ENCODE results near the gene NKIRAS1. TPM values are rescaled to one million over a fixed set of nuclear protein-coding genes. Genes with fewer than 3 reads are reported as not detected.

NKIRAS1 gene
- total RNA-seq, 1 experiment from 2014 or later = 7.3 TPM

DNA sequence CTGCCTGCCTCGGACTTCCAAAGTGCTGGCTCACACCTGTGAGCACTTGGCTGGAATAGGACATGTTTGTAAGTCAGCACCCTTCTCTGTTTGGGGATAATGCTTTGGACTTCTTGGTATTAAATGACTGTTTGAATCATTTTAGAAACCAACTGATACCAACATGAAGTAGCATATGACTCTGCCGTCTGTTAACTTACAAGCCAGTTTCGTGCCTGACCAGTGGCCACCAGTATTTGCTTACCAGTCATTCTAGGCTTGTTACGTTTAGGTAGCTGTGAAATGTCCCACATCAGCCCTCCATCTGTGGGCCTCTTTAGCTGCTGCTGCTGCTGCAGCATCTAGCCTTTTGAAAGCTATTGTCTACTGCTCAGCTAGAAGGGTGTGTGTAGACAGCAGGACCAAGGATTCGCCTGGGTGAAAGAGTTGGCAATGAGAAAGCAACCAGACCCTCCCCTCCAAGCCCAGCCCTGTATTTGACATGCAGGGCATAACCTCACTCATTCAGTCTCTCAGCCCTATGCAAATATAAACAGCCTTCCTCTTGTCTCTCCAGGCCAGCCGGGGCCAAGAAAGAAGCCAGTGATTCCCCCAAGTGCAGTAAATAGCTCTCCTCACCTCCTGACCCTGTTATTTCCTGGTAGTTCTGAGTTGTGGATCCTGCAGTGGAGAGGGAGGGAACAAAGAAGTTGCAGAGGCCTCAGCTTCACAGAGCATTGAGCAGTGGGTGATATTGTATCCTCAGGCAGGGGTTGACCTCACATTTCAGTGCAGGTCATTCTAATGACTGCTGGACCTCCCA lies 51.0 kb downstream of the NKIRAS1 start:
- peak overlapping the region; percentile 88 for H3K27ac Mint-ChIP-seq
- no peak for TF ChIP-seq JAZF1 (CRISPR knock-in tag; IDR thresholded peaks at IDR 0.05)
- TF ChIP-seq, protein P1, sequence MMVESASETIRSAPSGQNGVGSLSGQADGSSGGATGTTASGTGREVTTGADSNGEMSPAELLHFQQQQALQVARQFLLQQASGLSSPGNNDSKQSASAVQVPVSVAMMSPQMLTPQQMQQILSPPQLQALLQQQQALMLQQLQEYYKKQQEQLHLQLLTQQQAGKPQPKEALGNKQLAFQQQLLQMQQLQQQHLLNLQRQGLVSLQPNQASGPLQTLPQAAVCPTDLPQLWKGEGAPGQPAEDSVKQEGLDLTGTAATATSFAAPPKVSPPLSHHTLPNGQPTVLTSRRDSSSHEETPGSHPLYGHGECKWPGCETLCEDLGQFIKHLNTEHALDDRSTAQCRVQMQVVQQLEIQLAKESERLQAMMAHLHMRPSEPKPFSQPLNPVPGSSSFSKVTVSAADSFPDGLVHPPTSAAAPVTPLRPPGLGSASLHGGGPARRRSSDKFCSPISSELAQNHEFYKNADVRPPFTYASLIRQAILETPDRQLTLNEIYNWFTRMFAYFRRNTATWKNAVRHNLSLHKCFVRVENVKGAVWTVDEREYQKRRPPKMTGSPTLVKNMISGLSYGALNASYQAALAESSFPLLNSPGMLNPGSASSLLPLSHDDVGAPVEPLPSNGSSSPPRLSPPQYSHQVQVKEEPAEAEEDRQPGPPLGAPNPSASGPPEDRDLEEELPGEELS (CRISPR knock-in tag; IDR thresholded peaks at IDR 0.05) = 0 out of 2 replicates have a peak, but pooled peaks have one; percentile 49
- no peaks in the 10 kb centered on the region; the same call in 1 of the 2 replicates for H3K9me3 Mint-ChIP-seq
- DNase-seq (ENCODE audit: low spot score) = peak; percentile 34
- H3K4me3 Mint-ChIP-seq = no peak overlapping the region
- peak; percentile 92 for ATAC-seq
- H3K27me3 Mint-ChIP-seq (ENCODE audit: low read depth) = no peaks in the 10 kb centered on the region
- peaks cover 43% of the 10 kb centered on the region for H3K4me1 Mint-ChIP-seq
- ChIA-PET CTCF (interaction anchor here (0.8 to 3.0 kb wide), 7 partner anchors 8 to 277 kb away, joined by 3 to 17 read pairs (median 4); no protein-coding TSS in a partner anchor), POLR2A (interaction anchor here (0.6 to 1.0 kb wide), 4 partner anchors 32 to 63 kb away, joined by 3 to 9 read pairs (median 4); partner anchors contain the start of genes NKIRAS1 and RPL15)
- H3K36me3 Mint-ChIP-seq = peaks cover 10% of the 10 kb centered on the region

DNA sequence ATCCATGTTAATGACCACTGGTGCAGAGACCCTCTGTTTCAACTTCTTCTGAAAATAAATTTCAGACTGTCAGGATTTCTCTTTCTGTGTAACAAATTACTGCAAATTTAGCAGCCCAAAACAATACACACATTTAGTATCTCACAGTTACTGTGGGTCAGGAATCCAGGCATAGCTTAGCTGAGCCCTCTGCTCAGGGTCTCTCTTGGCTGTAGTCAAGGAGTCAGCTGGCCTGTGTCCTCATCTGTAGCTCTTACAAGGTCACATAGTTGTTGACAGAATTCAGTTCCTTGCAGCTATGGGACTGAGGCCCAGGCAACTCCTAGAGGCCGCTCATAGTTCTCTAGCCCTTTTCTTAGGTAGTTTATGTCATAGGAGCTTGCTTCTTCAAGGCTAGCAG lies 51.9 kb downstream of the NKIRAS1 start:
- Mint-ChIP-seq H3K4me3 (no peak overlapping the region), H3K27ac (peak overlapping the region; percentile 88), H3K9me3 (no peaks in the 10 kb centered on the region; the same call in 1 of the 2 replicates), H3K27me3 (ENCODE audit: low read depth) (no peaks in the 10 kb centered on the region), H3K4me1 (peaks cover 47% of the 10 kb centered on the region), H3K36me3 (peaks cover 6% of the 10 kb centered on the region)
- no peak for ATAC-seq
- CTCF ChIA-PET = interaction anchor here (3.0 kb wide), 1 partner anchor 30 kb away, joined by 17 read pairs; no protein-coding TSS in a partner anchor
- POLR2A ChIA-PET = no interaction called here
- DNase-seq (ENCODE audit: low spot score) = no peak
- TF ChIP-seq ELF4 (CRISPR knock-in tag; IDR thresholded peaks at IDR 0.05; ENCODE audit: low read depth) = no peak
- TF ChIP-seq CREB1 (CRISPR knock-in tag; IDR thresholded peaks at IDR 0.05) = no peak
- TF ChIP-seq JUN (CRISPR knock-in tag; IDR thresholded peaks at IDR 0.05) = no peak
- no peak for TF ChIP-seq MYBL2 (CRISPR knock-in tag; IDR thresholded peaks at IDR 0.05)
- no peak for TF ChIP-seq HMGA2 (CRISPR knock-in tag; IDR thresholded peaks at IDR 0.05)
- TF ChIP-seq, protein P2, sequence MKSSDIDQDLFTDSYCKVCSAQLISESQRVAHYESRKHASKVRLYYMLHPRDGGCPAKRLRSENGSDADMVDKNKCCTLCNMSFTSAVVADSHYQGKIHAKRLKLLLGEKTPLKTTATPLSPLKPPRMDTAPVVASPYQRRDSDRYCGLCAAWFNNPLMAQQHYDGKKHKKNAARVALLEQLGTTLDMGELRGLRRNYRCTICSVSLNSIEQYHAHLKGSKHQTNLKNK (CRISPR knock-in tag; IDR thresholded peaks at IDR 0.05) = no peak

DNA sequence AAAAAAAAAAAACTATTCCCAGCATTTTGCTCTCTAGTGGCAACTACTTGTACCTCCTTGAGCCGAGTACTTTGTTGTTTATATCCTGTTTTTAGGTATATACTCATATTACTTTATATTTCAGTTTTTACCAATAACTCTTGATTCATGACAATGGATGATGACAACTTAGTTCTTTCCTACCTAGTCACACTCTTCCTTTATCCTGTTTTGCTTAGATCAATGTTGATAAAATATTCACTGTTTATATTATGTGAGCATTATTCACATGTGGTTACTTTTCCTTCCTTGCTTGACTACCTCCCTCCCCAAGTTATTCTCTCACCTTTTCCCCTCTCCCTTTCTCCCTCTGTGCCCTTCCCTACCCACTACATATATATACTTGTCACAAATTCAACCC lies 53.7 kb downstream of the NKIRAS1 start:
- Mint-ChIP-seq H3K9me3 (no peaks in the 10 kb centered on the region), H3K4me1 (peaks cover 57% of the 10 kb centered on the region), H3K27me3 (ENCODE audit: low read depth) (no peaks in the 10 kb centered on the region), H3K27ac (peak overlapping the region; percentile 42; the same call in 1 of the 2 replicates), H3K36me3 (0 out of 2 replicates have a peak, but pooled peaks cover 2% of the 10 kb centered on the region), H3K4me3 (no peak overlapping the region)
- no peak for ATAC-seq
- TF ChIP-seq SOX15 (CRISPR knock-in tag; IDR thresholded peaks at IDR 0.05) = no peak
- TF ChIP-seq ZNF671 (CRISPR knock-in tag; IDR thresholded peaks at IDR 0.05) = no peak
- no peak for TF ChIP-seq HMGA2 (CRISPR knock-in tag; IDR thresholded peaks at IDR 0.05)
- TF ChIP-seq ESRRA (CRISPR knock-in tag; IDR thresholded peaks at IDR 0.05; ENCODE audit: borderline replicate concordance) = no peak
- no peak for TF ChIP-seq CREM (CRISPR knock-in tag; IDR thresholded peaks at IDR 0.05)
- TF ChIP-seq NR2C2 (CRISPR knock-in tag; IDR thresholded peaks at IDR 0.05) = no peak
- TF ChIP-seq, protein P3, sequence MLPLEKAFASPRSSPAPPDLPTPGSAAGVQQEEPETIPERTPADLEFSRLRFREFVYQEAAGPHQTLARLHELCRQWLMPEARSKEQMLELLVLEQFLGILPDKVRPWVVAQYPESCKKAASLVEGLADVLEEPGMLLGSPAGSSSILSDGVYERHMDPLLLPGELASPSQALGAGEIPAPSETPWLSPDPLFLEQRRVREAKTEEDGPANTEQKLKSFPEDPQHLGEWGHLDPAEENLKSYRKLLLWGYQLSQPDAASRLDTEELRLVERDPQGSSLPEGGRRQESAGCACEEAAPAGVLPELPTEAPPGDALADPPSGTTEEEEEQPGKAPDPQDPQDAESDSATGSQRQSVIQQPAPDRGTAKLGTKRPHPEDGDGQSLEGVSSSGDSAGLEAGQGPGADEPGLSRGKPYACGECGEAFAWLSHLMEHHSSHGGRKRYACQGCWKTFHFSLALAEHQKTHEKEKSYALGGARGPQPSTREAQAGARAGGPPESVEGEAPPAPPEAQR (CRISPR knock-in tag; IDR thresholded peaks at IDR 0.05) = no peak
- POLR2A ChIA-PET = no interaction called here
- CTCF ChIA-PET = interaction anchor here (1.5 kb wide), 1 partner anchor 214 kb away, joined by 5 read pairs; no protein-coding TSS in a partner anchor
- no peak for DNase-seq (ENCODE audit: low spot score)

DNA sequence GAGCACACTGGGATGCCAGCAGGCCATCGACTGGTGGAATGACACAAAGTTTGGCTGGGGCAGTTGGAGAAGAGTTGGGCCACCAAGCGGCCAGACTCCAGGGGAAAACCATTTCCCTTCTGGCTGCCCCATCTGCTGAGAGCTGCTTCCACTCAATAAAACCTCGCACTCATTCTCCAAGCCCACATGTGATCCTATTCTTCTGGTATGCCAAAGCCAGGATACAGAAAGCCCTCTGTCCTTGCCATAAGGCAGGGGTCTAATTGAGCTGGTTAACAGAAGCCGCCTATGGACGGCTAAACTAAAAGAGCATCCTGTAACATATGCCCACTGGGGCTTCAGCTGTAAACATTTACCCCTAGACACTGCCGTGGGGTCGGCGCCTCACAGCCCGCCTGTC lies 55.1 kb downstream of the NKIRAS1 start:
- peaks cover 64% of the 10 kb centered on the region for H3K4me1 Mint-ChIP-seq
- TF ChIP-seq ZNF121 (CRISPR knock-in tag; IDR thresholded peaks at IDR 0.05) = no peak
- TF ChIP-seq, protein P4, sequence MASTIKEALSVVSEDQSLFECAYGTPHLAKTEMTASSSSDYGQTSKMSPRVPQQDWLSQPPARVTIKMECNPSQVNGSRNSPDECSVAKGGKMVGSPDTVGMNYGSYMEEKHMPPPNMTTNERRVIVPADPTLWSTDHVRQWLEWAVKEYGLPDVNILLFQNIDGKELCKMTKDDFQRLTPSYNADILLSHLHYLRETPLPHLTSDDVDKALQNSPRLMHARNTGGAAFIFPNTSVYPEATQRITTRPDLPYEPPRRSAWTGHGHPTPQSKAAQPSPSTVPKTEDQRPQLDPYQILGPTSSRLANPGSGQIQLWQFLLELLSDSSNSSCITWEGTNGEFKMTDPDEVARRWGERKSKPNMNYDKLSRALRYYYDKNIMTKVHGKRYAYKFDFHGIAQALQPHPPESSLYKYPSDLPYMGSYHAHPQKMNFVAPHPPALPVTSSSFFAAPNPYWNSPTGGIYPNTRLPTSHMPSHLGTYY (CRISPR knock-in tag; IDR thresholded peaks at IDR 0.05) = no peak
- TF ChIP-seq, protein P5, sequence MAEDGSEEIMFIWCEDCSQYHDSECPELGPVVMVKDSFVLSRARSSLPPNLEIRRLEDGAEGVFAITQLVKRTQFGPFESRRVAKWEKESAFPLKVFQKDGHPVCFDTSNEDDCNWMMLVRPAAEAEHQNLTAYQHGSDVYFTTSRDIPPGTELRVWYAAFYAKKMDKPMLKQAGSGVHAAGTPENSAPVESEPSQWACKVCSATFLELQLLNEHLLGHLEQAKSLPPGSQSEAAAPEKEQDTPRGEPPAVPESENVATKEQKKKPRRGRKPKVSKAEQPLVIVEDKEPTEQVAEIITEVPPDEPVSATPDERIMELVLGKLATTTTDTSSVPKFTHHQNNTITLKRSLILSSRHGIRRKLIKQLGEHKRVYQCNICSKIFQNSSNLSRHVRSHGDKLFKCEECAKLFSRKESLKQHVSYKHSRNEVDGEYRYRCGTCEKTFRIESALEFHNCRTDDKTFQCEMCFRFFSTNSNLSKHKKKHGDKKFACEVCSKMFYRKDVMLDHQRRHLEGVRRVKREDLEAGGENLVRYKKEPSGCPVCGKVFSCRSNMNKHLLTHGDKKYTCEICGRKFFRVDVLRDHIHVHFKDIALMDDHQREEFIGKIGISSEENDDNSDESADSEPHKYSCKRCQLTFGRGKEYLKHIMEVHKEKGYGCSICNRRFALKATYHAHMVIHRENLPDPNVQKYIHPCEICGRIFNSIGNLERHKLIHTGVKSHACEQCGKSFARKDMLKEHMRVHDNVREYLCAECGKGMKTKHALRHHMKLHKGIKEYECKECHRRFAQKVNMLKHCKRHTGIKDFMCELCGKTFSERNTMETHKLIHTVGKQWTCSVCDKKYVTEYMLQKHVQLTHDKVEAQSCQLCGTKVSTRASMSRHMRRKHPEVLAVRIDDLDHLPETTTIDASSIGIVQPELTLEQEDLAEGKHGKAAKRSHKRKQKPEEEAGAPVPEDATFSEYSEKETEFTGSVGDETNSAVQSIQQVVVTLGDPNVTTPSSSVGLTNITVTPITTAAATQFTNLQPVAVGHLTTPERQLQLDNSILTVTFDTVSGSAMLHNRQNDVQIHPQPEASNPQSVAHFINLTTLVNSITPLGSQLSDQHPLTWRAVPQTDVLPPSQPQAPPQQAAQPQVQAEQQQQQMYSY (CRISPR knock-in tag; IDR thresholded peaks at IDR 0.05) = no peak

More for the DNA sequence above, 55.1 kb downstream of the NKIRAS1 start:
- POLR2A ChIA-PET = no interaction called here
- Mint-ChIP-seq H3K36me3 (0 out of 2 replicates have a peak, but pooled peaks cover 2% of the 10 kb centered on the region), H3K27ac (no peak overlapping the region), H3K4me3 (no peak overlapping the region), H3K27me3 (ENCODE audit: low read depth) (no peaks in the 10 kb centered on the region), H3K9me3 (no peaks in the 10 kb centered on the region)
- CTCF ChIA-PET = interaction anchor here (0.8 to 1.5 kb wide), 2 partner anchors 148 to 213 kb away, joined by 3 to 5 read pairs; no protein-coding TSS in a partner anchor
- ATAC-seq = no peak
- no peak for DNase-seq (ENCODE audit: low spot score)

Data from WTC11 (cell line).